K562 (cell line): Measurements from ENCODE around the gene ZCCHC17. TPM values are rescaled to one million over a fixed set of nuclear protein-coding genes. Genes with fewer than 3 reads are reported as not detected.
A peak's percentile ranks its signal among the peaks of the same experiment; 100 is the strongest.

Source experiments
- ATAC-seq: fragments of 200-7000 bp; cut with Tn5 transposase; 3 replicates; pipeline ENCODE4 v1.9.1; 2020; ENCODE audit warnings: moderate library complexity
- BruUV-seq: library from RNA; stranded (reverse); fragments of 400-500 nt; replicated peaks from 2 replicates; lab custom pipeline; 2021; lab: Mats Ljungman, UMichigan
- CTCF ChIA-PET: fragments of 300-600 bp; formaldehyde crosslinking; extraction: SDS; loops from one replicate; lab custom pipeline; 2021; ENCODE audit warnings: low intra/inter-chr PET ratio; lab: Yijun Ruan, JAX
- POLR2A ChIA-PET: fragments of 300-600, 350-650 bp; sonication (Branson Sonifier 250); formaldehyde crosslinking; extraction: SDS; loops from one replicate; lab custom pipeline; 2021; ENCODE audit warnings: antibody characterized with exemption, inconsistent platforms; lab: Yijun Ruan, JAX
- DNase-seq, 4 experiments: peaks; one replicate each; pipeline versions ENCODE4 v3.0.0 to v3.0.0-alpha.2; 2011 to 2018; ENCODE audit warnings: low spot score in 3 of 4, mixed read lengths in 3 of 4; ENCODE audit errors: extremely low read depth in 1 of 4
- FAIRE-seq: peaks from 2 replicates; lab custom pipeline; 2011; peaks lifted over from hg19 to GRCh38; lab: Jason Lieb, UNC
- H2AFZ ChIP-seq: 2 replicates; pipeline ENCODE4 v1.6.0; 2011; ENCODE audit warnings: low read depth, low read length, control low read depth, inconsistent platforms
- H3K27ac ChIP-seq: fragments of 200-600 bp; 3 replicates; pipeline ENCODE4 v1.8.0; 2011; ENCODE audit warnings: low read depth, mild to moderate bottlenecking, control low read depth, inconsistent platforms, low read length, moderate library complexity, mixed read lengths; ENCODE audit errors: extremely low read depth
- H3K27me3 ChIP-seq, 2 experiments: fragments of 300-600 bp in 1 of 2; 2 replicates in 1 of 2; 3 replicates in 1 of 2; pipeline versions ENCODE4 v1.6.0 to v1.8.0; 2011; ENCODE audit warnings: inconsistent platforms in 2 of 2, low read length in 2 of 2, mild to moderate bottlenecking in 1 of 2, mixed read lengths in 1 of 2, moderate library complexity in 1 of 2; ENCODE audit not compliant: control insufficient read depth in 2 of 2, insufficient read depth in 2 of 2
- H3K36me3 ChIP-seq: fragments of 300-600 bp; 3 replicates; pipeline ENCODE4 v1.8.0; 2011; ENCODE audit warnings: mild to moderate bottlenecking, low read length, inconsistent platforms; ENCODE audit not compliant: control insufficient read depth, insufficient read depth
- H3K4me1 ChIP-seq, 2 experiments: fragments of 200-600 bp in 1 of 2; replicated peaks in 1 of 2; 2 replicates in 1 of 2; 3 replicates in 1 of 2; pipeline versions ENCODE4 v1.5.1 to v1.8.0; 2011; ENCODE audit warnings: inconsistent platforms in 2 of 2, low read length in 2 of 2, mild to moderate bottlenecking in 1 of 2, mixed read lengths in 1 of 2, moderate library complexity in 1 of 2; ENCODE audit not compliant: control insufficient read depth in 2 of 2, insufficient read depth in 2 of 2
- H3K4me2 ChIP-seq: 2 replicates; pipeline ENCODE4 v1.6.1; 2011; ENCODE audit warnings: low read length, control low read depth, inconsistent platforms, mixed read lengths; ENCODE audit not compliant: insufficient read depth
- H3K4me3 ChIP-seq: fragments of 200-600 bp; sonication (generic), shearing (Covaris generic); 2 replicates; pipeline ENCODE4 v1.5.1; 2016; ENCODE audit warnings: control low read depth, inconsistent platforms
- H3K79me2 ChIP-seq: fragments of 200-600 bp; 3 replicates; pipeline ENCODE4 v1.8.0; 2011; ENCODE audit warnings: low read length, inconsistent platforms; ENCODE audit not compliant: control insufficient read depth, insufficient read depth
- H3K9ac ChIP-seq, 2 experiments: 2 replicates each; pipeline versions ENCODE4 v1.6.0 to v1.6.1; 2011; ENCODE audit warnings: low read depth in 2 of 2, low read length in 2 of 2, control low read depth in 1 of 2, inconsistent platforms in 1 of 2, mild to moderate bottlenecking in 1 of 2, mixed read lengths in 1 of 2; ENCODE audit not compliant: insufficient read depth in 1 of 2
- H3K9me1 ChIP-seq: one replicate; pipeline ENCODE4 v1.6.0; 2011; ENCODE audit warnings: inconsistent platforms, mild to moderate bottlenecking, low read length, moderate library complexity; ENCODE audit not compliant: control insufficient read depth, insufficient read depth
- H3K9me3 ChIP-seq: replicated peaks from 2 replicates; pipeline ENCODE4 v1.5.1; 2011; ENCODE audit warnings: low read depth, low read length, inconsistent platforms; ENCODE audit not compliant: control insufficient read depth, insufficient read depth
- H4K20me1 ChIP-seq: replicated peaks from 2 replicates; pipeline ENCODE4 v1.6.1; 2011; ENCODE audit warnings: low read length, inconsistent platforms, mixed read lengths; ENCODE audit not compliant: control insufficient read depth, insufficient read depth
- BRD9 ChIP-seq: fragments of 450-650 bp; IDR thresholded peaks from 2 replicates; pipeline ENCODE4 v1.6.1; 2018; ENCODE audit warnings: low read depth; ENCODE audit not compliant: partially characterized antibody
- CBX2 ChIP-seq: fragments of 200-600 bp; sonication (generic); IDR thresholded peaks from one replicate; pipeline ENCODE4 v1.6.1; 2012; ENCODE audit warnings: mild to moderate bottlenecking, low read length, inconsistent platforms; ENCODE audit not compliant: insufficient read depth, poor library complexity, severe bottlenecking
- EGR1 ChIP-seq: fragments of 450-650 bp; conservative IDR thresholded peaks from 2 replicates; pipeline ENCODE4 v1.6.1; 2017; ENCODE audit warnings: mild to moderate bottlenecking
- ETV1 ChIP-seq: fragments of 450-650 bp; conservative IDR thresholded peaks from 2 replicates; pipeline ENCODE4 v1.6.1; 2016; ENCODE audit warnings: missing genetic modification characterization, control low read depth, low read depth, missing compliant biosample characterization
- ID3 ChIP-seq, 2 experiments: fragments of 250-450 bp in 1 of 2; fragments of 450-650 bp in 1 of 2; sonication (Bioruptor Pico) in 1 of 2; IDR thresholded peaks; 2 replicates each; pipeline versions ENCODE4 v1.6.1 to v1.8.0; 2016 to 2021; ENCODE audit warnings: mild to moderate bottlenecking in 2 of 2, moderate library complexity in 2 of 2, missing compliant biosample characterization in 1 of 2, missing genetic modification characterization in 1 of 2
- POLR3A ChIP-seq: IDR thresholded peaks from 2 replicates; pipeline ENCODE4 v1.6.1; 2011; ENCODE audit warnings: borderline replicate concordance, mild to moderate bottlenecking, moderate library complexity; ENCODE audit not compliant: insufficient read length, insufficient read depth; ENCODE audit errors: extremely low read depth
- ZNF766 ChIP-seq: fragments of 200-800 bp; sonication (Bioruptor generic); conservative IDR thresholded peaks from 2 replicates; pipeline ENCODE4 v1.6.1; 2016; ENCODE audit warnings: missing genetic modification characterization, missing compliant biosample characterization
- WGBS: fragments of 100-300 bp; shearing (Covaris generic); methylation state at CpG from one replicate; pipeline ENCODE4 v1.1.6; 2016; ENCODE audit warnings: low coverage, mixed read lengths; ENCODE audit not compliant: insufficient coverage; ENCODE audit errors: missing lambda C conversion rate; 5-methylcytosine and 5-hydroxymethylcytosine counted together
- in situ Hi-C: fragments of 300-500 bp; cut with MboI; formaldehyde crosslinking; loops from 4 replicates; pipeline ENCODE4 v1.15.0; 2018; ENCODE audit warnings: inconsistent platforms, mixed read lengths
- intact Hi-C: fragments of 100-400 bp; cut with micrococcal nuclease; formaldehyde crosslinking; loops from 2 replicates; pipeline ENCODE4 v1.14.2; 2022
- polyA plus RNA-seq, 8 experiments: library from polyadenylated mRNA; depleted of rRNA in 4 of 8; stranded (reverse) in 5 of 8; unstranded in 3 of 8; fragments of >200 nt; fragmentation: Nextera tagmentation in 2 of 8; fragmentation: Illumina TruSeq in 1 of 8; extraction: Ambion mirVana in 2 of 8; extraction: Trizol in 1 of 8; gene quantifications; 2 replicates each; pipeline versions ENCODE4 v1.2.1 to v1.2.3, GENCODE V29; 2011 to 2014; ENCODE audit warnings: inconsistent platforms in 1 of 8, missing spikeins in 1 of 8
- total RNA-seq, 7 experiments: library from RNA; depleted of rRNA in 6 of 7; stranded (reverse); fragments of >200 nt in 6 of 7; fragmentation: Illumina TruSeq in 2 of 7; extraction: Trizol in 2 of 7; gene quantifications; 2 replicates each; pipeline versions ENCODE4 v1.2.1 to v1.2.3, GENCODE V29; 2011 to 2021; ENCODE audit warnings: low replicate concordance in 1 of 7
- TF ChIP-seq, protein P1 (sequence below): fragments of 450-650 bp; formaldehyde crosslinking; IDR thresholded peaks from 2 replicates; pipeline ENCODE4 v1.4.0; 2022; ENCODE audit warnings: missing genetic modification characterization

ZCCHC17 gene
- total and polyA plus RNA-seq, 9 of the 15 experiments (the other 6 are each of a cell fraction or from before 2014, with no cell fraction given) = 46.9 to 150 (median 74.7) TPM

DNA sequence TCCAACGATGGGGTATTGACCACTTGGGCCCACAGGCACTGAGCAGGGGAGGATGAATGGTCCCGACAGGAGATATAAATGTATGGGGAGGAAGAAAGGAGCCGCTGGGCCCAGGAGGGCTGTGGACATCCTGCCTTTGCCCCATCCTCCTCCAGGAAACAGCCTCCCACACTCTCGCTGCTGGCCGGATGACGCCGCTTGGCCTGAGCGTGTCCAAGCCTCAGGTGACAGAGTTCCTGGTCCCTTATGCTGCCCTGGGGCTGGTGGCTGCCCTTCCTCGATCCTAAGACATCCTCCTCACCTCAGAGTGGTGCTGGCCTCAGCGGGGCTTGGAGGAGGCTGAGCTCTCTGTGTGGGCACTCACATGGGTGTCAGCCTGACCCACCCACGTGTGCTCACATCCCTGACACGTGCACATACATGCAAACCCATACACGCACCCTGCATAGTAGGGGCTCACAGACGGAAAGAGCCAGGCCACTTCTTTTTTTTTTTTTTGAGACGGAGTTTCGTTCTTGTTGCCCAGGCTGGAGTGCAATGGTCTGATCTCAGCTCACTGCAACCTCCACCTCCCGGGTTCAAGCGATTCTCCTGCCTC, 110.3 kb downstream of the ZCCHC17 start:
- in situ Hi-C loops = no loop called here
- WGBS = 30% methylated on average over 18 of the region's 18 CpGs
- H3K79me2 ChIP-seq = no peaks in the 10 kb centered on the region
- ATAC-seq (no peak), DNase-seq (no peak), FAIRE-seq (no peak)
- no peaks in the 10 kb centered on the region for H4K20me1 ChIP-seq
- H3K4me3 ChIP-seq = no peak overlapping the region
- no peak overlapping the region for H3K4me2 ChIP-seq
- no peaks in the 10 kb centered on the region for H3K36me3 ChIP-seq
- POLR2A ChIA-PET = interaction anchor here (0.6 kb wide), 1 partner anchor 28 kb away, joined by 3 read pairs; no protein-coding TSS in a partner anchor
- intact Hi-C loops = no loop called here
- peaks cover 17% of the 10 kb centered on the region in 2 experiments; a peak in 4 of 5 replicates for H3K4me1 ChIP-seq
- peaks cover 0 to 6% of the 10 kb centered on the region in 2 experiments; a peak in 1 of 5 replicates for H3K27me3 ChIP-seq
- peak overlapping the region in 1 of 2 experiments; percentile 54; a peak in 1 of 4 replicates for H3K9ac ChIP-seq
- BruUV-seq = no TSS peak
- H2AFZ ChIP-seq = 0 out of 2 replicates have a peak overlapping the region, but pooled peaks have one; percentile 44
- CTCF ChIA-PET = no interaction called here
- H3K9me3 ChIP-seq = no peaks in the 10 kb centered on the region
- H3K9me1 ChIP-seq = no peaks in the 10 kb centered on the region
- H3K27ac ChIP-seq = no peak overlapping the region
- TF ChIP-seq, protein P1, sequence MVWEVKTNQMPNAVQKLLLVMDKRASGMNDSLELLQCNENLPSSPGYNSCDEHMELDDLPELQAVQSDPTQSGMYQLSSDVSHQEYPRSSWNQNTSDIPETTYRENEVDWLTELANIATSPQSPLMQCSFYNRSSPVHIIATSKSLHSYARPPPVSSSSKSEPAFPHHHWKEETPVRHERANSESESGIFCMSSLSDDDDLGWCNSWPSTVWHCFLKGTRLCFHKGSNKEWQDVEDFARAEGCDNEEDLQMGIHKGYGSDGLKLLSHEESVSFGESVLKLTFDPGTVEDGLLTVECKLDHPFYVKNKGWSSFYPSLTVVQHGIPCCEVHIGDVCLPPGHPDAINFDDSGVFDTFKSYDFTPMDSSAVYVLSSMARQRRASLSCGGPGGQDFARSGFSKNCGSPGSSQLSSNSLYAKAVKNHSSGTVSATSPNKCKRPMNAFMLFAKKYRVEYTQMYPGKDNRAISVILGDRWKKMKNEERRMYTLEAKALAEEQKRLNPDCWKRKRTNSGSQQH (CRISPR knock-in tag) = no peak
- TF ChIP-seq BRD9 (no peak), ZNF766 (no peak), ID3 (CRISPR knock-in tag; IDR thresholded peaks at IDR 0.05) (no peak), ID3 (tag; IDR thresholded peaks at IDR 0.05) (no peak), CBX2 (no peak), ETV1 (tag) (0 out of 2 replicates have a peak, but pooled peaks have one; percentile 33), POLR3A (no peak), EGR1 (peak; percentile 42)
